Measurements from ENCODE around the gene SLC26A11.
"Not testable (repeated sequence)": the region's sequence is repeated elsewhere in the genome, so short reads cannot be mapped to it uniquely, and the experiment has no call there.

SLC26A11 gene

DNA sequence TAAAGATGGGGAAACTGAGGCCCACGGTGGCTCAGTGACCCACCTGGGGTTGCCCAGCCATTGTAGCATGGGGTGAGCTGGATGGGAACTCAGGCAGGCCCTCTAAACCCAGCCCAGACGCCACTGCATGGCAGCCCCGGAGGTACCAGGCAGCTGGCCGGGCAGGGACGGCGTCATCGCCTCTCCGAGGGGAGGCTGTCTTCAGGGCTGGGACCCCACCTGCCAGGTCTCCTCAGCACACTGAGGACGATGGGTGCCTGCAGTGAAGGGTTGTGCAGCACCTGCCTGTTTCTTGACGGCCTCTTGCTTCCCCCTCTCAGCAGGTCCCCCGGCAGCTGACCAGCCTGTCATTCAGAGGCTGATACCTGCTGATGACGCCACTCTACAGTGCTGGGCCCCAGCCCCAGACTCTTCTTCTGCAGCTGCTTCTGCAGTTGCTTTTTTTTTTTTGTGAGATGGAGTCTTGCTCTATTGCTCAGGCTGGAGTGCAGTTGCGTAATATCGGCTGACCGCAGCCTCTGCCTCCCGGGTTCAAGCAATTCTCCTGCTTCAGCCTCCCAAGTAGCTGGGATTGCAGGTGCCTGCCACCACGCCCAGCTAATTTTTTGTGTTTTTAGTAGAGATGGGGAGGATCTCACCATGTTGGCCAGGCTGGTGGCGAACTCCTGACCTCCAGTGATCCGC is 65.2 kb downstream of the SLC26A11 start:
- DNase-seq (ENCODE audit: low read depth): no peak

DNA sequence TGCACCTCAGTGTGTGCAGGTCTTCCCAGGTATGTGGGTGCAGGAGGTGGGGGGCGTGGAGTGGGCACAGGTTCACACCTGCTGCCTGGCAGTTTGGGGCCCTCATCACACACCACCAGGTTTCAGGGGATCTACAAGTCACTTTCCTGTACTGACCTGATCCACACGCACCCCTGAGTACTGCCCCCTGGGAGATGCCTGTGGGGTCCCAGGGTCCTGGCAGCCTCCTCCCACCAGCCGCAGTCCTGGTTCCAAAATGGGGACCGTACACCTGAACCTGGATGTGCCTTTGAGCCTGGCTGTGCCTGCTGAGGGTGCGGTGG is 66.4 kb downstream of the SLC26A11 start:
- DNase-seq (ENCODE audit: low read depth): no peak

DNA sequence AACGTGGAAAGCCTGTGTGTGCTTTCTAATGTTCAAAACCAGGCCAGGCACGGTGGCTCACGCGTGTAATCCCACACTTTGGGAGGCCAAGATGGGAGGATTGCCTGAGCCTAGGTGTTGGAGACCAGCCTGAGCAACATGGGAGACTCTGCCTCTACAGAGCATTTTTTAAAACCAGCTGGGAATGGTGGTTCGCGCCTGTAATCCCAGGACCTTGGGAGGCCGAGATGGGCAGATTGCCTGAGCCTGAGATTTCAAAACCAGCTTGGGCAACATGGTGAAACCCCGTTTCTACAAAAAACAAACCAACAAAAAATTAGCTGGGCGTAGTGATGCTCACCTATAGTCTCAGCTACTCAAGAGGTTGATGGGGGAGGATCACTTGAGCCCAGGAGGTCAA is 66.8 kb downstream of the SLC26A11 start:
- no peak for DNase-seq (ENCODE audit: low read depth)

DNA sequence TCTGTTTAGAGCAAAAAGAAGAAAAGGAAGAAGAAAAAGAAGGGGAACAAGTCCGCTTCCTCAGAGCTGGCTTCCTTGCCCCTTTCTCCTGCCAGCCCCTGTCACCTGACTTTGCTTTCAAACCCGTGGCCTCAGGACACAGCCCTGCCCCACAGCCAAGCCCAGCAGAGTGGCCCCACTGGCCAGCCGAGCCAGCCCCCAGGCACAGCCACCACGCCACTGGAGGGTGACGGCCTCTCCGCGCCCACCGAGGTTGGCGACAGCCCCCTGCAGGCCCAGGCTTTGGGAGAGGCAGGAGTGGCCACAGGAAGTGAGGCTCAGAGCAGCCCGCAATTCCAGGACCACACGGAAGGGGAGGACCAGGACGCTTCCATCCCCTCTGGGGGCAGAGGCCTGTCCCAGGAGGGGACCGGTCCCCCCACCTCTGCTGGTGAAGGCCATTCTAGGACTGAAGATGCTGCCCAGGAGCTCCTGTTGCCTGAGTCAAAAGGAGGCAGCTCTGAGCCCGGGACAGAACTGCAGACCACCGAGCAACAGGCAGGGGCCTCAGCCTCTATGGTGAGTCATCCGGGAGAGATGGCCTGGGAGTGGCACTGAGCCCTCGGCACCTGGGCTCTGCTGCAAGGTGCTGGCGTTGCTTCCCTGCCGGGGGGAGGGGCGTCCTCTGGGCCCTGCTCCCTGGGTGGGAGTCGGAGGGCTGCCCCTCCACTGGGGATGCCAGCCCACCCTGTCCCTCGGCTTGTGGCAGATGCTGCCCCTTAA is 67.8 kb downstream of the SLC26A11 start:
- no peak for DNase-seq (ENCODE audit: low read depth)

DNA sequence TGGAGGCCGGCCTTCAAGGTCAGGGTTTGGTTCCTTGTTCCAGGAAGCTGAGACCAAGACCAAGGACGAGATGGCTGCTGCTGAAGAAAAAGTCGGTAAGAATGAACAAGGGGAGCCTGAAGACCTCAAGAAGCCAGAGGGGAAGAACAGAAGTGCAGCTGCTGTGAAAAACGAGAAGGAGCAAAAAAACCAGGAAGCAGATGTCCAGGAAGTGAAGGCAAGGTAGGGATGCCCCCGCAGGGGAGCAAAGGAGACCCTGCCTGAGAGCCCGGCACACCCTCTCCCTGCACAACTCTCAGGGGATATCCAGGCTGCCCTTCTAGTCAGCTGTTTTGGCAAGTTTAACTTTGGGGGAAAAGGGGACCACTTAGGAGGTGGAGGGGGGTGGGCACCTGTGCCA is 69.4 kb downstream of the SLC26A11 start:
- DNase-seq (ENCODE audit: low read depth): no peak

DNA sequence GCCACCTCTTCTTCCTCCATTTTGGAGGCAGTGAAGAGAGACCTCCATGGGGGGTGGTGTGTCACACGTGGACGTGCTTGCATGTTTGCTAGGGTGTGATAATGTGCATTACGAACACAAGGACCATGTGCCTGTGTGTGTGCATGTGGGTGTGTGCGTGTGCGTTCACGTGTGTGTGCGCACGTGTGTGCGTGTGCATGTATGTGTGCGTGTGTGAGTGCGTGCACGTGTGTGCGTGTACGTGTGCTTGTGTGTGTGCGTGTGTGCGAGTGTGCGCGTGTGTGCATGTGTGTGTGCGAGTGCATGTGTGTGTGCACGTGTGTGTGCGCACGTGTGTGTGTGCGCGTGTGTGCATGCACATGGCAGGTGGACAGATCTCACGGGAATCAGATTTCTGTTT is 69.9 kb downstream of the SLC26A11 start:
- DNase-seq (ENCODE audit: low read depth): no peak

DNA sequence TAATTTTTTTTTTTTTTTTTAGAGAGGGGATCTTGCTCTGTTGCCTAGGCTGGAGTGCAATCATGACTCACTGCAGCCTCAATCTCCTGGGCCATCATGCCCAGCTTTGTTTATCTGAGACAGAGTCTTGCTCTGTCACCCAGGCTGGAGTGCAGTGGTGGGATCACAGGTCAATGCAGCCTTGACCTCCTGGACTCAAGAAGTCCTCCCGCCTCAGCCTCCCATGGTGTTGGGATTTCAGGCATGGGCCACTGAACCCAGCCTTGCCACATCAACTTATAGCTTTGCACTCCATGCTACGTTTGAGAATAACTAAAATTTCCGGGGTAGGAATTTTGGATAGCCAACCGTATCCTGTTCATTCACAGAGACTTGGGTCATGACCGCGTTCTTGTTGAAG is 71.0 kb downstream of the SLC26A11 start:
- no peak for DNase-seq (ENCODE audit: low read depth)

DNA sequence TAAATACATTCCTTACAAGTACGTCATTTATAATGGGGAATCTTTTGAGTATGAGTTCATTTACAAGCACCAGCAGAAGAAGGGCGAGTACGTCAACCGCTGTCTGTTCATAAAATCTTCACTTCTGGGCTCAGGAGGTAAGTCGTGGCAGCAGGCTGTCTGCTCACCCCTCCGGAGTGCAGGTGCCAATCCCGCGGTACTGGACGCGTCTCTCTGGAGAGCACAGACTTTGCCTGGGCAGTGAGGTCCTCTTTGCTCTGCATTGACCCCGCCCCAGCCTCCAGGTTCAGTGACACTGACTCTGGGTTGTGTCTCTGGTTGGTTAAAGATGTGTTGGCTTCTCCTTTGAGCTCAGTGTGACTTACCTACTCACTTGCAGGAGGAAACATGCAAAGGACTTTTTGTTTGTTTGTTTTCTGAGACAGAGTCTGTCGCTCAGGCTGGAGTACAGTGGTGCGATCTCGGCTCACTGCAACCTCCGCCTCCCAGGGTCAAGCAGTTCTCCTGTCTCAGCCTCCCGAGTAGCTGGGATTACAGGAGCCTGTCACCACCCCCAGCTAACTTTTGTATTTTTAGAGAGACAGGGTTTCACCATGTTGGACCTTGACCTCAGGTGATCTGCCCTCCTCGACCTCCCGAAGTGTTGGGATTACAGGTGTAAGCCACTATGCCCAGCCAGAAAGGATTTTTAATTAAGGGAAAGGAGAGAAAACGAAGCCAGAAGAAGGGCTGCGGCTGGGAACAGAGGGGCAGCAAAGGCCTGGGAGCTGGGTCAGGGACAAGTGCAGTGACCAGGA is 71.7 kb downstream of the SLC26A11 start:
- no peak for DNase-seq (ENCODE audit: low read depth)

DNA sequence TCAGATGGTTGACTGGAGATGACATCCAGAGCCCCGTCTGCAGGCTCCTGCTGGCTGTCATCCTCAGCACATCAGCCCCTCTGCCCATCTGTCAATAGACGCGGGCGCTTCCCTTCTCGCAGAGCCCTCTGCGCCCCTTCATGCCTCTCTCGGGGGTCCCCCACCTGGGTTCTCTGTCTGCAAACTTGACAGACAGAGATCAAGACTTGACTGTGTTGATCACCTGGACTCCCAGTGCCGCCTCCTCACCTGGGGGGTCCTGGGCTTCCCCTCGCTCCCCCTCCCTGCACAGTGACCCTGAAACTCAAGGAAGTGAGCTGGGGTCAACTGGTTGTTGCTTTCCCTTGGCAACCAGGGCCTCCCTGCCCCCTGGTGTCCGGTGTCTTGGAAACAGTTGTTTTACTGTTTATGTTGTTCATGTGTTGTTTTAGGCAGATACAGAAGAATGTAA is 72.3 kb downstream of the SLC26A11 start:
- DNase-seq (ENCODE audit: low read depth): no peak

DNA sequence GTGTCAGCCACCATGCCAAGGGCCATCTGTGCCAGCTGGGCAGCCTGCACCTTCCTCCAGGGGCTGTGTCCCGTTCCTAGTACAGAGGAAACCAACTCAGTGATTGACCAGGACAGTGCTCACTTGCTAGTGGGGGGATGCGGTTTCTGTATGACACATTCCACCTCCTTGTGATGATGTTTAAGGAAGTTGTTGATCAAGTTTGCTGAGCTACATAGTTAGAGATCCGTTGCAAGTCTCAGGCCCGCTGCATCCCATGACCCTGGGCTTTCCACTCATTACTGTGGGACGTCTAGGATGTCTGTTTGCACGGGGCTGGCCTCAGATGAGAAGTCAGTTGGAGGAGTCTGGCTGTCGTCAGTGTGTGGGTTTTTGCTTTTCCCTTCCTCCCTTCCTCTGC is 74.0 kb downstream of the SLC26A11 start:
- no peak for DNase-seq (ENCODE audit: low read depth)

DNA sequence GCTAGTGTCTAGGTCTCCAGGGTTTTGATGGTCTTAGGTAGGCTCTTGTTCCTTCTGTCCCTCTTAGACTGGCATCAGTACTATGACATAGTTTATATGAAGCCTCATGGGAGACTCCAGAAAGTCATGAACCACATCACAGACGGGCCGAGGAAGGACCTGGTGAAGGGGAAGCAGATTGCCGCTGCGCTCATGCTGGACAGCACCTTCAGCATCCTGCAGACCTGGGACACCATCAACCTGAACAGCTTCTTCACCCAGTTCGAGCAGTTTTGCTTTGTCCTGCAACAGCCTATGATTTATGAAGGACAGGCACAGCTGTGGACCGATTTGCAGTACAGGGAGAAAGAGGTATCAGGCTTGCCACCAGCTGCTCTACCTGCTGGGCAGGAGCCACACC is 74.4 kb downstream of the SLC26A11 start:
- DNase-seq (ENCODE audit: low read depth): no peak

DNA sequence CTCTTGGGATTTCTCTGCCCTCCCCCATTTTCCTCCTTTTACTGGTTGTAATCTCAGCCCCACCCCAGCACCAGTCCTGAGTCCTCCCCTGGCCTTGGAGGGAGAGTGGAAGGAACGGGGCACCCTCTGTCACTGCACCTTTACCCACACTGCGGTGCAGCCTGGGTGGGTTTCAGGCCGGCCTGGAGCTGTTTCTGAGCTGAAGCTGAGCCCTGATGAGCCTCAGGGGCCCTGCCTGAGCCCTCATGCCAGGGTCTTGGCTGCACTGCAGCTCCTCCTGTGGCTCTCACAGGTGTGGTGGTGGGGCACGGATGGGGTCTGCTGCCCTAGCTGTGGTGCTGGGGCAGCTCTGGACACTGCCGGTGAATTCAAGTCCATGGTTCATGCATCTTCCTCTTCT is 74.9 kb downstream of the SLC26A11 start:
- no peak for DNase-seq (ENCODE audit: low read depth)

DNA sequence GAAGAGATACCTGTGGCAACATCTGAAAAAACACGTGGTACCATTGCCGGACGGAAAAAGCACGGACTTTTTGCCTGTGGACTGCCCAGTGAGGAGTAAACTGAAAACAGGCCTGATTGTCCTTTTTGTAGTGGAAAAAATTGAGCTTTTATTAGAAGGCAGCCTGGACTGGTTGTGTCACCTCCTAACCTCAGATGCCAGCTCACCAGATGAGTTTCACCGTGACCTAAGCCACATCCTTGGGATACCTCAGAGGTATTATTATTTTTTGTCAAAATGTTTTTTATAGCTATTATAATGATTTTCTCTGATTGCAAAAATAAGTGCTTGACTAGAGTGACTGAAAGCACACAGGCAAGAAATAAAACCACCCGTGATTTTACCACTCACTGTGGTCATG is 75.3 kb downstream of the SLC26A11 start:
- no peak for DNase-seq (ENCODE audit: low read depth)

DNA sequence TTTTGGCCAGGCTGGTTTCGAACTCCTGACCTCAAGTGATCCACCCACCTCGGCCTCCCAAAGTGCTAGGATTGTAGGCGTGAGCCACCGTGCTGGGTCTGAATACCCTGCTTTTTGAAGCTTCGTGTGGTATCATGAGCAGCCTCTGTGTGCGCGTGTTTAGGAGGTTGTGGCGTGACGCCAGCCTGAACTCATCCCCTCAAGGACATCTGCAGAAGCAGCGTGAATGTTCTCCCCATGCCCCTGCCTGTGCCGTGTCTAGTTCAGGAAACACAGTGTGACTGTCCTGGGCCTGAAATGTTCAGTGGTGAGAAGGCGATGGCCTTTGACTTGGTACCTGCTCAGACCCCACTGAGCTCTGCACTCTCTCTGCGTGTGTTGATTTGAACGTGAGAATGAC is 76.0 kb downstream of the SLC26A11 start:
- DNase-seq (ENCODE audit: low read depth): no peak

DNA sequence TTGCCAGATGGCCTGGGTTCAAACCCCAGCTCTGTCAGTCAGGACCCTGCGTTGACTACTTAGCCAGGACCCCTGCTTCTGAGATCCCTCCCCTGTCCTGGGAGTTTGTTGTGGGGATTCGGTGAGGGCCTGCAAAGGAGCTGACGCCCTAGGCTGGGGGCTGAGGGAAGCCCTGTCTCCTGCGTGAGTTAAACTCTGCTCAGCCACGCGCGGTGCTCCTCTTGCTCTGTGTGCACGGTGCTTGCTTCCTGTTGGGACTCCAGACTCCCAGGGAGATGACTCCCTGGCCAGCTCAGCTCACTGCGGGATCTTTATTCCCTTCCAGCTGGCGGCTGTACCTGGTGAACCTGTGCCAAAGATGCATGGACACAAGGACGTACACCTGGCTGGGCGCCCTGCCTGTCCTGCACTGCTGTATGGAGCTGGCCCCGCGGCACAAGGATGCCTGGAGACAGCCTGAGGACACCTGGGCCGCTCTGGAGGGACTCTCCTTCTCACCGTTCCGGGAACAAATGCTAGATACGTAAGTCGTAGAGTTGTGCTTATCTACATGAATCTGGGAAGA is 77.9 kb downstream of the SLC26A11 start:
- no peak for DNase-seq (ENCODE audit: low read depth)

DNA sequence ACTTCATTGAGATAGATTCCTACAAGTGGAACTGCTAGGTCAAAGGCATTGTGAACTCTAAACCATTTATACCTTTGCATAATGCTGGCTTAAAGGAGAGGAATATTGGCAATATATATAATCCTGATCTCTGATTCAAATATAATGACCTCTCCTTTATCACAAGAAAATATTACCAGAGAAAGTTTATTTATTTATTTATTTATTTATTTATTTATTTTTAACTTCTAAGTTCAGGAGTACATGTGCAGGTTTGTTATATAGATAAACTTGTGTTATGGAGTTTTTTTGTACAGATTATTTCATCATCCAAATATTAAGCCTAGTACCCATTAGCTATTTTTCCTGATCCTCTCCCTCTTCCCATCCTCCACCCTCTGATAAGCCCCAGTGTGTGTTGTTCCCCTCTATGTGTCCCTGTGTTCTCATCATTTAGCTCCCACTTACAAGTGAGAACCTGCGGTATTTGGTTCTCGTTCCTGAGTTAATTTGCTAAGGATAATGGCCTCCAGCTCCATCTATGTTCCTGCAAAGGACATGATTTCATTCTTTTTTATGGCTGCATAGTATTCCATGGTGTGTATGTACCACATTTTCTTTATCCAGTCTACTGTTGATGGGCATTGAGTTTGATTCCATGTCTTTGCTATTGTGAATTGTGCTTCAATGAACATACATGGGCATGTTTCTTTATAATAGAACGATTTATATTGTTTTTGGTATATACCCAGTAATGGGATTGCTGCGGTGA is 79.3 kb downstream of the SLC26A11 start:
- DNase-seq (ENCODE audit: low read depth): not testable (repeated sequence)

DNA sequence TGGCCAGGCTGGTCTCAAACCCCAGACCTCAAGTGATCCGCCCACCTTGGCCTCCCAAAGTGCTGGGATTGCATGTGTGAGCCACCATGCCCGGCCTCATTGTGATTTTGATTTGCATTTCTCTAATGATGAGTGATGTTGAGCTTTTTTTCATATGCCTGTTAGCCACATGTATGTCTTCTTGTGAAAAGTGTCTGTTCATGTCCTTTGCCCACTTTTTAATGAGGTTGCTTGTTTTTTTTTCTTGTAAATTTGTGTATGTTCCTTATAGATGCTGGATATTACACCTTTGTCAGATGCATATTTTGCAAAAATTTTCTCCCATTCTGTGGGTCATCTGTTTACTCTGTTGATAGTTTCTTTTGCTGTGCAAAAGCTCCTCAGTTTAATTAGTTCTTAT is 80.5 kb downstream of the SLC26A11 start:
- not testable (repeated sequence) for DNase-seq (ENCODE audit: low read depth)

All from CMK (cell line).